ENCODE measurements around the gene ZNF76.

ZNF76 gene

DNA sequence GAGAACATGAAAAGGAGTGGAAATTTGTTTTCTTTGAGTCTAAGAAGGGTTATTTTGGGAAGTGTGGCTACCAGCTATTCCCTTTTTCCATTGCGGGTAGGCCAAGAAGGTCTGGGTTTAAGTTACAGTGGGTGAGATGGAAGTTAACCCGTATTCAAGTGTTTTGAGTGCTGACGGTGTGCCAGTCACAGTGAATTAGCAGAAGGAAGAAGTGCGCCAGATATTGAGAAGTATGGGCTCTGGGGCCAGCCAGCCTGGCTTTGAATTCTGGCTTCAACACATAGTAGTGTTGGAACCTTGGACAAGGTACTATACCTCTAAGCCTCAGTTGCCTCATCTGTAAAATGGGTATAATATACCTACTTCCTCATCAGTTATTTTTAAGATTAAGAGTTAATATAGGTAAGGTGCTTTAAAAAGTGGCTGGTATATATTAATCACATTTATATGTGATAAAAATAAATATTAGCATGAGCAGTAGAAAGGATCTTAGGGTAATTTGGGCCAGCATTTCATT, 16.3 kb downstream of the ZNF76 start:
- no peak overlapping the region for H3K4me3 ChIP-seq (ENCODE audit: low read depth, low read length)
- TF ChIP-seq, protein P1, sequence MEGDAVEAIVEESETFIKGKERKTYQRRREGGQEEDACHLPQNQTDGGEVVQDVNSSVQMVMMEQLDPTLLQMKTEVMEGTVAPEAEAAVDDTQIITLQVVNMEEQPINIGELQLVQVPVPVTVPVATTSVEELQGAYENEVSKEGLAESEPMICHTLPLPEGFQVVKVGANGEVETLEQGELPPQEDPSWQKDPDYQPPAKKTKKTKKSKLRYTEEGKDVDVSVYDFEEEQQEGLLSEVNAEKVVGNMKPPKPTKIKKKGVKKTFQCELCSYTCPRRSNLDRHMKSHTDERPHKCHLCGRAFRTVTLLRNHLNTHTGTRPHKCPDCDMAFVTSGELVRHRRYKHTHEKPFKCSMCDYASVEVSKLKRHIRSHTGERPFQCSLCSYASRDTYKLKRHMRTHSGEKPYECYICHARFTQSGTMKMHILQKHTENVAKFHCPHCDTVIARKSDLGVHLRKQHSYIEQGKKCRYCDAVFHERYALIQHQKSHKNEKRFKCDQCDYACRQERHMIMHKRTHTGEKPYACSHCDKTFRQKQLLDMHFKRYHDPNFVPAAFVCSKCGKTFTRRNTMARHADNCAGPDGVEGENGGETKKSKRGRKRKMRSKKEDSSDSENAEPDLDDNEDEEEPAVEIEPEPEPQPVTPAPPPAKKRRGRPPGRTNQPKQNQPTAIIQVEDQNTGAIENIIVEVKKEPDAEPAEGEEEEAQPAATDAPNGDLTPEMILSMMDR (IDR thresholded peaks at IDR 0.05; ENCODE audit: borderline replicate concordance, insufficient read depth, low read depth, low read length), result no peak

- no peak overlapping the region for H3K4me3 ChIP-seq (ENCODE audit: low read depth, low read length)
- TF ChIP-seq, protein P1 (IDR thresholded peaks at IDR 0.05; ENCODE audit: borderline replicate concordance, insufficient read depth, low read depth, low read length), result no peak
Observed at GRCh38 chr6:35278708-35279107, 19.2 kb downstream of the ZNF76 start.

GRCh38 chr6:35280903-35281302, 21.4 kb downstream of the ZNF76 start:
- TF ChIP-seq, protein P1 (IDR thresholded peaks at IDR 0.05; ENCODE audit: borderline replicate concordance, insufficient read depth, low read depth, low read length), result no peak

GRCh38 chr6:35282472-35282871, 22.9 kb downstream of the ZNF76 start:
- TF ChIP-seq, protein P1 (IDR thresholded peaks at IDR 0.05; ENCODE audit: borderline replicate concordance, insufficient read depth, low read depth, low read length), result no peak
- no peak overlapping the region for H3K4me3 ChIP-seq (ENCODE audit: low read depth, low read length)

More at GRCh38 chr6:35280903-35281302, 21.4 kb downstream of the ZNF76 start:
- no peak overlapping the region for H3K4me3 ChIP-seq (ENCODE audit: low read depth, low read length)

DNA sequence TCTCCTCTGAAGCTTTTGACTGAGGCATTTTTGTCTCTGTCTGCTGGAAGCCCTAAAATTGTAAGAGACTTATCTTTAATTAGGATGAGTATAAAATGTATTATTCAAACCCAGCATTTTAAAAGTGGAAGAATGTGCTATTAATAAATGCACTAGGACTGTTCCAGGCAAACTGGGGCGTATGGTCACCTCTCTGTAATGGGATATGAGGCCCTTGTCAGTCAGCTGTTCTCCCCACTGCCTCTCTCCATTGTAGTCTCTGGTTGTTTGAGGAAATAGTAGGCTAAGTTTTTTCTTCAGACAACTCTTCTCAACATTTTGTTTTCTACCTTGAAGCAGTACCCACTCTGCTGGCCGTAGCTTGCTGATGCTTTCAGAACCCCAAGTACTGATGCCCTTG, 23.8 kb downstream of the ZNF76 start:
- TF ChIP-seq, protein P1 (IDR thresholded peaks at IDR 0.05; ENCODE audit: borderline replicate concordance, insufficient read depth, low read depth, low read length), result no peak
- no peak overlapping the region for H3K4me3 ChIP-seq (ENCODE audit: low read depth, low read length)

GRCh38 chr6:35287671-35288396, 28.3 kb downstream of the ZNF76 start:
- TF ChIP-seq, protein P1 (IDR thresholded peaks at IDR 0.05; ENCODE audit: borderline replicate concordance, insufficient read depth, low read depth, low read length), result no peak
- H3K4me3 ChIP-seq (ENCODE audit: low read depth, low read length), result no peak overlapping the region

- no peak overlapping the region for H3K4me3 ChIP-seq (ENCODE audit: low read depth, low read length)
- TF ChIP-seq, protein P1 (IDR thresholded peaks at IDR 0.05; ENCODE audit: borderline replicate concordance, insufficient read depth, low read depth, low read length), result no peak
Observed at GRCh38 chr6:35288834-35289233, 29.3 kb downstream of the ZNF76 start.
